ENCODE data around the gene DCTPP1. TPM values are rescaled to one million over a fixed set of nuclear protein-coding genes. Genes with fewer than 3 reads are reported as not detected.
"Not testable (repeated sequence)": the region's sequence is repeated elsewhere in the genome, so short reads cannot be mapped to it uniquely, and the experiment has no call there.

The DCTPP1 gene
- total RNA-seq, 1 donor from 2014 or later, result 8.6 TPM

- no peak for DNase-seq (ENCODE audit: low read depth)
These were observed 15.7 kb downstream of the DCTPP1 start for GRCh38 chr16:30414159-30414558.

DNA sequence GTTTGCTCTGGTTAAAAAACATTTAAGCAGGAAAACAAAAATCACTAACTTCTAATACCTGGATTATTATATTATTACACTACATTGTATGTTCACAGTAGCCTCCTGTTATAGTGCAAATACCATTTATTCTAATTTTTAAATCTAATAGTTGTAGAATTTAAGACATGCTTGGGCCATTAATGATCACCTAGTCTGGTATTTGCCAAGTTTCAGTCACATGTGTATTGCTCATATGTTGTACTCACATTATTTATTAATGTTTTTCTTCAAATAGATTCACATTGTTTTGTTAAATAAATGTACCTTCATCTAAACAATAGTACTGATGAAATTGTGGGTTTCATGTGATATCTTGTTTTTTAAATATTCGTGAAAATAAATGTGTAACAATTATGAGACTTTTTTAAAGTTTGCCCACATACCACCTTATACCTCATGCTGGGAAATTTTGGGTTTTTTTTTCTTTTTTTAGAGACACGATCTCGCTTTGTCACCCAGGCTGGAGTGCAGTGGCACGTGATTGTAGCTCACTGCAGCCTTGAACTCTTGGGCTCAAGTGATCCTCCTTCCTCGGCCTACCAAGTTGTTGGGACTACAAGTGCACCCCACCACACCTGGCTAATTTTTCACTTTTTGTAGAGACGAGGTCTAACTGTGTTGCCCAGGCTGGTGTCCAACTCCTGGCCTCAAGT, 16.6 kb downstream of the DCTPP1 start:
- DNase-seq (ENCODE audit: low read depth), result no peak

GRCh38 chr16:30409125-30410060, 20.4 kb downstream of the DCTPP1 start:
- DNase-seq (ENCODE audit: low read depth), result peak; percentile 92

DNA sequence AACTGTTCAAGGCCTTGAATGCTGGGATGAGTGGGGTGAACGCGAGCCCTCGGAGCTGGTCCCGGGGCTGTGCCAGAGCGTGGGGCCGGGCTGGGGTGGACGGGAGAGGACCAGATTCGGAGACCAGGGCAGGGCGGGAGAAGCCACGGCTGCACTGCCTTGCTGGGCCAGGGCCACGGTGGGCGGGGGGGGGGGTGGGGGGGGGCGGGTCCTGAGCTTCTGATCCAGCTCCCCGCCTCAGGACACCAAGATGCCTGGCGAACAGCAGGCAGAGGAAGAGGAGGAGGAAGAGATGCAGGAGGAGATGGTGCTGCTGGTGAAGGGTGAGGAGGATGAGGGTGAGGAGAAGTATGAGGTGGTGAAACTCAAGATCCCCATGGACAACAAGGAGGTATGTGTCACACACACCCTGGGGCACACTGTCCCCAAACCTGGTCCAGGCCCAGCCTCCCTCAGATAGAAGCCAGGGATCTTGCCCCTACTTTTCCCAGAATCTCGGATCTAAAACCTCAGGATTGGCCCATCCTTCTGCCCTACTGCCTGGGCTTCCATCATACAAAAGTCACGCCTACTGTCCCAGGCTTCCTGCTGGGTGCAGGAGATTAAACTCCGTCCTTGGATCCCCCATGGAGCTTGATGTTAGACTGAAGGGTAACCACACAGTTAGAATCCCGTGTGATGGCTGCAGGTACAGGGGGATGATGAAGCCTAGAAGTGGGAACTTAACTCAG, 21.9 kb downstream of the DCTPP1 start:
- no peak for DNase-seq (ENCODE audit: low read depth)

DNA sequence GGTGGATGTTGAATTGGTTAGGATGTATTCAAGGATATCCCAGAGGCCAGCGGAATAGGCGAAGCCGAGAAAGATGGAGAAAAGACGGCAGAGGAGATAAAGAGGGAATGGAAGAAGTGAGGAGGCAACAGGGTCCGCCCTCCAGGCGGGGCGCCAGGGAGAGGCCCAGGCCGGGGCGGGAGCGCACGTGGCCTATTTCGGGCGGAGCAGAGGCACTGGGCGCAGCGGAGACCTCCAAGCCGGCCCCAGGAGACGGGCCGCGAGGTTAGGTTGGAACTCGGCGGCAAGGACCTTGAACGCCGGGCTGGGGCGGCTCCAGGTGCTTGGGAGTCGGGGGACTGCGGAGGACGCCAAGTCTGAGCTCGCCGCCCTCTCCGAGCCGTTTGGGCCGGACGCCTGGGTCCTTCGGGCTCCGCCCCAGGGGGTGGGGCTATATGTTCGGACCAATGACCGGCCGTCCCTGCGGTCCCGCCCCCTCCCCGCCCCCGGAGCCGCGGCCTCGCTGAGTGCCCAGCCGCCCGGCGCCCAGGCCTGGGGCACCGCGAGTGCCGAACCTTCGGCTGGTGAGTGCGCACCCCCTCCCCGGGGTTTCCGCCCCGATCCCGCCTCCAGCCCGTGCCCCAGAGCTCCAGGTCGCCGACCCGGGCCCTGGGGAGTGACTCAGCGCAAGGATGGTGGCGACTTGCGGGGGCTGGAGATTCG, 22.6 kb downstream of the DCTPP1 start, which contains the start of gene ZNF771:
TSS of gene ZNF771 (plus strand) at position 505 of the 702 bp plus-strand sequence. CDS start 448 bp downstream, outside the sequence.
- peak; percentile 92 for DNase-seq (ENCODE audit: low read depth)

GRCh38 chr16:30406795-30407101, 23.1 kb downstream of the DCTPP1 start:
- DNase-seq (ENCODE audit: low read depth), result no peak

DNA sequence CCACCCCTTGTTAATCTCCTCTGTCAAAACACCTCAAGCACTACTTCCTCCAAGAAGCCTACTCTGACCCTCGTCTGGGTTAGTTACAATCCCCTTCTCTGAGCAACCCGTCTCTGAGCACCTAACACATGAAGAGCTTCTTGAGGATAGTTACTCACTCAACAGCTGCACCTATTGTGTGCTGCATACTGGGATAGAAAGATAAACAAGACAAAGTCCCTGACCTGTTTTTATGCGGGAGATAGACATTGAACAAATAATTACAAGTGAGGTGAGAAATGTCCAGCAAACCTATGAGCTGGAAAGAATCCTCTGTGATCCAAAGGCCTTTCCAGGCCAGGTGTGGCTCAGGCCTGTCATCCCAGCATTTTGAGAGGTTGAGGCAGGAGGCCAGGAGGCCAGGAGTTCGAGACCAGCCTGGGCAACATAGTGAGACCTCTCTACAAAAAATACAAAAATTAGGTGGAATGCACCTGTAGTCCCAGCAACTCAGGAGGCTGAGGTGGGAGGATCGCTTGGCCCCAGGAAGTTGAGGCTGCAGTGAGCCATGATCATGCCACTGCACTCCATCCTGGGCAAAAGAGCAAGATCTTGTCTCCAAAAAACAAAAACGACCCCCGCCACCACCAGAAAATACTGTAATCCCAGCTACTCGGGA, 27.9 kb downstream of the DCTPP1 start:
- no peak for DNase-seq (ENCODE audit: low read depth)

DNA sequence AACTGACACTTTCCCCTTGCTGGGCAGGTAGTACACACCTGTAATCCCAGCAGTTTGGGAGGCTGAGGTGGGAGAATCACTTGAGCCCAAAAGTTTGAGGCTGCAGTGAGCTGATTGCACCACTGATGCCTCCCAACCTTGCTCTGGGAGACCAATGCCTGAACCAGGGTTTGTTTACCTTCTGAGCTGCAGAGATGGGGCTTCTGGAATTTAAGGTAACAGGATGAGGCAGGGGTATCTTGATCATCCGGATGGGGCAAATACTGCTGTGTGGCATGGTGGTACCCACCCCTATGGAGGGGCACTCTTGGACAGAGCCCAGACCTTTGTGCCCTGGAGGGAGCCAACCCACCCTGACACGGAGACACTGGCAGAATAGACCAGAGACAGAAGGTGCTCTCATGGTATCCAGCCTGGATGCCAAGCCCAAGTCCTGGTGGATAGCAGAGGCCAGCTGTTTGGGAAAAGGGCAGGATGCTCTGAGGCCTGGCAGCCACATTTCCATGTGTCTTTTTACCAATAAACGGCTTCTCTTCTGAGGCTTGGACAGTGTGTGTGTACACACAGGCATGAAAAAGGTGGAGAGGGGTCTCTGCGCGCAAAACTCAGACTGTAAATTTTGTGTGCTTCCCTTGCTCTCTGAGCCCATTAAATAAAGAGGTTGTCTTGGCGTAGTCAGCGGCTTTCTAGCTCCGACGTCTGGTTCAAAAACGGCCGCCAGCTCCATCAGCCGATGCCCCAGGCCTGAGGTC, 30.2 kb downstream of the DCTPP1 start:
- no peak for DNase-seq (ENCODE audit: low read depth)

- DNase-seq (ENCODE audit: low read depth), result no peak
These were observed 31.0 kb downstream of the DCTPP1 start for GRCh38 chr16:30398661-30399434.

DNA sequence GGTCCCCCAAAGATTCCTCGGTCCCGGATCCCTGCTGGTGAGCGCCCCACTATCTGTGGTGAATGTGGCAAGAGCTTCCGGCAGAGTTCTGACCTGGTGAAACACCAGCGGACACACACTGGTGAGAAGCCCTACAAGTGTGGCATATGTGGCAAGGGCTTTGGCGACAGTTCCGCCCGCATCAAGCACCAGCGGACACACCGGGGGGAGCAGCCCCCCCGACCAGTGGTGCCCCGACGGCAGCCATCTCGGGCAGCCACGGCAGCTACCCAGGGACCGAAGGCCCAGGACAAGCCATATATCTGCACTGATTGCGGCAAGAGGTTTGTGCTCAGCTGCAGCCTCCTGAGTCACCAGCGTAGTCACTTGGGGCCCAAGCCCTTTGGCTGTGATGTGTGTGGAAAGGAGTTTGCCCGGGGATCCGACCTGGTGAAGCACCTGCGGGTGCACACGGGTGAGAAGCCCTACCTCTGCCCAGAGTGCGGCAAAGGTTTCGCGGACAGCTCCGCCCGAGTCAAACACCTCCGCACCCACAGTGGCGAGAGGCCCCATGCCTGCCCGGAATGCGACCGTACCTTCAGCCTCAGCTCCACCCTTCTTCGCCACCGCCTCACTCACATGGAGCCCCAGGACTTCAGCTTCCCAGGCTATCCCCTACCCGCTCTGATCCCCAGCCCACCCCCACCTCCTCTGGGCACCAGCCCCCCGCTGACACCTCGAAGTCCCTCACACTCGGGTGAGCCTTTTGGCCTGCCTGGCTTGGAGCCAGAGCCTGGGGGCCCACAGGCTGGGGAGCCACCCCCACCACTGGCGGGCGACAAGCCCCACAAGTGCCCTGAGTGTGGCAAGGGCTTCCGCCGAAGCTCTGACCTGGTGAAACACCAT, 31.8 kb downstream of the DCTPP1 start:
- no peak for DNase-seq (ENCODE audit: low read depth)

GRCh38 chr16:30397056-30397455, 32.8 kb downstream of the DCTPP1 start:
- DNase-seq (ENCODE audit: low read depth), result no peak

- DNase-seq (ENCODE audit: low read depth), result not testable (repeated sequence)
These were observed 33.2 kb downstream of the DCTPP1 start for GRCh38 chr16:30396627-30397026.

GRCh38 chr16:30395992-30396585, 33.7 kb downstream of the DCTPP1 start:
- DNase-seq (ENCODE audit: low read depth), result no peak

GRCh38 chr16:30395155-30395991, 34.5 kb downstream of the DCTPP1 start, which contains the start of gene ZNF48:
ZNF48 (plus strand) TSS chr16:30395420; CDS start chr16:30395795, 375 bp downstream.
- DNase-seq (ENCODE audit: low read depth), result peak; percentile 95

DNA sequence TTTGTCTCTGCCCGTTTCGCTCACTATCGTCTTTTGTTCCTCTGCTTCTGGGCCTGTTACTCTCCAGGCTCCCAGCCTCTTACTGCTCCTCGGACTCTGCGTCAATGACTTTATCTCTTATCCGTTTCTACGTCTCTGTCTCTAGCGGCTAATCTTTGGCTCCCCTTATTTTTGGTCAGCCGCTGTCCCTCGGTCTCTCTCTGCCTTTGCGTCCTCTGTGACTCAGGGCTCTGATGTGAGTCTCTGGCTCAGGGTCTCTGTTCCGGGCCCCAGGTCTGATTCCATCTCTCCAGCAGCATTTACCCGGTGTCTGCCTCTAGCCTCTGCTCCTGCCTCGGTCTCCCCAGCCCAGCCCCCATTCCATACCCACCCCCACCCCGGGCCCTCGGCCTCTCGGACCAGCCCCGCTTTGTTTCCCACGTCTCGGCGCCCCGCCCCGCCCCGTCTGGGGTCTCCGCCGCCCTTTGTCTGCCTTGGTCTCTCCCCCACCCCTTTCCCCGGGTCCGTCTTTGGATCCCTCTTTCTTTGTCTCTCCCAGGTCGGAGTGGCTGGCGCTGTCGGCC, 35.2 kb downstream of the DCTPP1 start:
- peak; percentile 40 for DNase-seq (ENCODE audit: low read depth)

- no peak for DNase-seq (ENCODE audit: low read depth)
These were observed 46.3 kb downstream of the DCTPP1 start for GRCh38 chr16:30383521-30383920.

All from myocyte (in vitro differentiated cells).